Bronchial smooth muscle cell (primary cell): ENCODE data around the gene KRTAP13-1. TPM values are rescaled to one million over a fixed set of nuclear protein-coding genes. Genes with fewer than 3 reads are reported as not detected.

Source experiments
- total RNA-seq: library from RNA; depleted of rRNA; stranded (reverse); fragments of >200 nt; gene quantifications from 2 replicates; pipeline ENCODE4 v1.2.1, GENCODE V29; 2014

KRTAP13-1 gene
- not detected in 2 replicates for total RNA-seq

GRCh38 chr21:30395731-30396130 is at the start of gene KRTAP13-1:
TSS of gene KRTAP13-1 (plus strand) at chr21:30396031. CDS start at chr21:30396087, 56 bp downstream.

GRCh38 chr21:30348506-30348905 is 47.3 kb upstream of the KRTAP13-1 start, which contains the start of gene KRTAP23-1:
TSS of gene KRTAP23-1 (minus strand) at chr21:30348606. CDS start at chr21:30348606, 0 bp downstream.

GRCh38 chr21:30372139-30372770 is 23.6 kb upstream of the KRTAP13-1 start, which contains the start of gene KRTAP13-2:
TSS of gene KRTAP13-2 (minus strand) at chr21:30372271. CDS start at chr21:30372213, 58 bp downstream.

GRCh38 chr21:30425826-30426225 is 30.0 kb downstream of the KRTAP13-1 start, which contains the start of gene KRTAP13-3:
TSS of gene KRTAP13-3 (minus strand) at chr21:30425926. CDS start at chr21:30425912, 14 bp downstream.

GRCh38 chr21:30430170-30430655 is 34.4 kb downstream of the KRTAP13-1 start, which contains the start of gene KRTAP13-4:
TSS of gene KRTAP13-4 (plus strand) at chr21:30430220. CDS start at chr21:30430276, 56 bp downstream.

GRCh38 chr21:30439975-30440374 is 44.1 kb downstream of the KRTAP13-1 start, which contains the start of gene KRTAP15-1:
TSS of gene KRTAP15-1 (plus strand) at chr21:30440275. CDS start at chr21:30440328, 53 bp downstream.

Other genes starting within 250 kb of the KRTAP13-1 start
- not detected in 2 replicates for gene CLDN17, start 229.2 kb upstream of the KRTAP13-1 start, total RNA-seq
- gene CLDN8, start 179.9 kb upstream of the KRTAP13-1 start, total RNA-seq, result not detected in 2 replicates
- gene KRTAP24-1, start 113.1 kb upstream of the KRTAP13-1 start, total RNA-seq, result not detected in 2 replicates
- gene KRTAP25-1, start 106.5 kb upstream of the KRTAP13-1 start, total RNA-seq, result not detected in 2 replicates
- gene KRTAP26-1, start 75.7 kb upstream of the KRTAP13-1 start, total RNA-seq, result not detected in 2 replicates
- gene KRTAP27-1, start 58.3 kb upstream of the KRTAP13-1 start, total RNA-seq, result not detected in 2 replicates
- not detected in 2 replicates for gene KRTAP23-1, start 47.4 kb upstream of the KRTAP13-1 start, total RNA-seq
- gene KRTAP13-2, start 23.8 kb upstream of the KRTAP13-1 start, total RNA-seq, result not detected in 2 replicates
- gene KRTAP13-3, start 29.9 kb downstream of the KRTAP13-1 start, total RNA-seq, result not detected in 2 replicates
- gene KRTAP13-4, start 34.2 kb downstream of the KRTAP13-1 start, total RNA-seq, result not detected in 2 replicates
- not detected in 2 replicates for gene KRTAP15-1, start 44.2 kb downstream of the KRTAP13-1 start, total RNA-seq
- not detected in 2 replicates for gene KRTAP19-1, start 84.3 kb downstream of the KRTAP13-1 start, total RNA-seq
- not detected in 2 replicates for gene KRTAP19-2, start 91.4 kb downstream of the KRTAP13-1 start, total RNA-seq
- not detected in 2 replicates for gene KRTAP19-3, start 96.0 kb downstream of the KRTAP13-1 start, total RNA-seq
- gene KRTAP19-4, start 101.1 kb downstream of the KRTAP13-1 start, total RNA-seq, result not detected in 2 replicates
- gene KRTAP19-5, start 106.1 kb downstream of the KRTAP13-1 start, total RNA-seq, result not detected in 2 replicates
- gene KRTAP19-6, start 145.8 kb downstream of the KRTAP13-1 start, total RNA-seq, result not detected in 2 replicates
- not detected in 2 replicates for gene KRTAP19-7, start 165.3 kb downstream of the KRTAP13-1 start, total RNA-seq
- gene KRTAP22-2, start 194.4 kb downstream of the KRTAP13-1 start, total RNA-seq, result not detected in 2 replicates
- not detected in 2 replicates for gene KRTAP6-3, start 196.4 kb downstream of the KRTAP13-1 start, total RNA-seq
- gene KRTAP6-2, start 202.9 kb downstream of the KRTAP13-1 start, total RNA-seq, result not detected in 2 replicates
- gene KRTAP22-1, start 205.1 kb downstream of the KRTAP13-1 start, total RNA-seq, result not detected in 2 replicates
- gene KRTAP6-1, start 217.9 kb downstream of the KRTAP13-1 start, total RNA-seq, result not detected in 2 replicates
- gene KRTAP20-1, start 220.4 kb downstream of the KRTAP13-1 start, total RNA-seq, result not detected in 2 replicates
- not detected in 2 replicates for gene KRTAP20-4, start 224.6 kb downstream of the KRTAP13-1 start, total RNA-seq
- not detected in 2 replicates for gene KRTAP20-2, start 239.2 kb downstream of the KRTAP13-1 start, total RNA-seq
- not detected in 2 replicates for gene KRTAP20-3, start 246.8 kb downstream of the KRTAP13-1 start, total RNA-seq